ENCODE data around the gene WFS1.

WFS1 gene

GRCh38 chr4:6301051-6301731 is 31.5 kb downstream of the WFS1 start:
- DNase-seq: no peak

GRCh38 chr4:6301732-6302442 is 32.2 kb downstream of the WFS1 start:
- no peak for DNase-seq

GRCh38 chr4:6302869-6303268 is 33.2 kb downstream of the WFS1 start:
- DNase-seq: no peak

- no peak for DNase-seq
These were observed 34.3 kb downstream of the WFS1 start for GRCh38 chr4:6303943-6304342.

- DNase-seq: no peak
These were observed 36.6 kb downstream of the WFS1 start for GRCh38 chr4:6306299-6306698.

- no peak for DNase-seq
These were observed 37.6 kb downstream of the WFS1 start for GRCh38 chr4:6307230-6307629.

- no peak for DNase-seq
These were observed 38.2 kb downstream of the WFS1 start for GRCh38 chr4:6307891-6308290.

- DNase-seq: peak; percentile 77
These were observed 39.4 kb downstream of the WFS1 start for GRCh38 chr4:6308899-6309643.

GRCh38 chr4:6309777-6310176 is 40.1 kb downstream of the WFS1 start:
- no peak for DNase-seq

- no peak for DNase-seq
These were observed 43.6 kb downstream of the WFS1 start for GRCh38 chr4:6313216-6313615.

GRCh38 chr4:6316461-6317003 is 46.9 kb downstream of the WFS1 start:
- no peak for DNase-seq

GRCh38 chr4:6318206-6318605 is 48.6 kb downstream of the WFS1 start:
- DNase-seq: no peak

GRCh38 chr4:6319530-6320150 is 50.0 kb downstream of the WFS1 start:
- DNase-seq: no peak

- no peak for DNase-seq
These were observed 51.0 kb downstream of the WFS1 start for GRCh38 chr4:6320663-6321062.

GRCh38 chr4:6321361-6321760 is 51.7 kb downstream of the WFS1 start:
- DNase-seq: no peak

GRCh38 chr4:6322067-6322760 is 52.6 kb downstream of the WFS1 start:
- no peak for DNase-seq

- DNase-seq: no peak
These were observed 53.3 kb downstream of the WFS1 start for GRCh38 chr4:6322761-6323566.

- DNase-seq: no peak
These were observed 54.9 kb downstream of the WFS1 start for GRCh38 chr4:6324461-6324998.

- peak; percentile 42 for DNase-seq
These were observed 55.5 kb downstream of the WFS1 start for GRCh38 chr4:6324999-6325787.

GRCh38 chr4:6325788-6326290 is 56.2 kb downstream of the WFS1 start:
- no peak for DNase-seq
